ENCODE measurements around the gene SEMA3C. TPM values are rescaled to one million over a fixed set of nuclear protein-coding genes. Genes with fewer than 3 reads are reported as not detected.

SEMA3C gene
- total and polyA plus RNA-seq, 8 donors, result 0.28 to 11.3 (median 1.0) TPM

GRCh38 chr7:80783678-80784327, 135.0 kb downstream of the SEMA3C start:
- H3K4me1 ChIP-seq, result no peaks in the 10 kb centered on the region
- no peak for TF ChIP-seq CTCF (IDR thresholded peaks at IDR 0.05)
- DNase-seq (no peak), ATAC-seq (no peak), FAIRE-seq (no peak)
- no peaks in the 10 kb centered on the region for H3K36me3 ChIP-seq
- no peak overlapping the region for H3K27ac ChIP-seq
- WGBS, 2 donors, result 67 to 71% methylated on average over 2 of the region's 2 CpGs
- H3K4me3 ChIP-seq, result no peak overlapping the region
- H3K27me3 ChIP-seq, result no peaks in the 10 kb centered on the region
- intact Hi-C loops (cut with DNase I), result no loop called here
- no peaks in the 10 kb centered on the region for H3K9me3 ChIP-seq

- FAIRE-seq (no peak), DNase-seq (no peak), ATAC-seq (no peak)
- no peaks in the 10 kb centered on the region for H3K4me1 ChIP-seq
- 75 to 83% methylated on average over 6 of the region's 6 CpGs for WGBS, 2 donors
- no peak for TF ChIP-seq CTCF (IDR thresholded peaks at IDR 0.05)
- no peaks in the 10 kb centered on the region for H3K36me3 ChIP-seq
- no peak overlapping the region for H3K27ac ChIP-seq
- no peak overlapping the region for H3K4me3 ChIP-seq
- intact Hi-C loops (cut with DNase I), result no loop called here
- no peaks in the 10 kb centered on the region for H3K9me3 ChIP-seq
- no peaks in the 10 kb centered on the region for H3K27me3 ChIP-seq
These were observed 135.6 kb downstream of the SEMA3C start for GRCh38 chr7:80783186-80783677.

- TF ChIP-seq CTCF (IDR thresholded peaks at IDR 0.05), result no peak
- Histone ChIP-seq H3K27ac (no peak overlapping the region), H3K9me3 (no peaks in the 10 kb centered on the region), H3K4me1 (no peaks in the 10 kb centered on the region), H3K4me3 (no peak overlapping the region), H3K36me3 (no peaks in the 10 kb centered on the region), H3K27me3 (no peaks in the 10 kb centered on the region)
- DNase-seq (no peak), ATAC-seq (no peak), FAIRE-seq (no peak)
- intact Hi-C loops (cut with DNase I), result no loop called here
These were observed 137.3 kb downstream of the SEMA3C start for GRCh38 chr7:80781561-80781979.

GRCh38 chr7:80781146-80781545, 137.7 kb downstream of the SEMA3C start:
- no peak overlapping the region for H3K27ac ChIP-seq
- WGBS, 2 donors, result 82 to 90% methylated on average over 2 of the region's 2 CpGs
- intact Hi-C loops (cut with DNase I), result no loop called here
- no peaks in the 10 kb centered on the region for H3K4me1 ChIP-seq
- FAIRE-seq, result no peak
- no peak for TF ChIP-seq CTCF (IDR thresholded peaks at IDR 0.05)
- H3K36me3 ChIP-seq, result no peaks in the 10 kb centered on the region
- H3K27me3 ChIP-seq, result no peaks in the 10 kb centered on the region
- H3K4me3 ChIP-seq, result no peak overlapping the region
- no peaks in the 10 kb centered on the region for H3K9me3 ChIP-seq
- DNase-seq, result no peak
- ATAC-seq, result no peak

- ATAC-seq (no peak), FAIRE-seq (no peak), DNase-seq (no peak)
- WGBS, 2 donors, result 84 to 92% methylated on average over 2 of the region's 2 CpGs
- no peaks in the 10 kb centered on the region for H3K9me3 ChIP-seq
- H3K36me3 ChIP-seq, result no peaks in the 10 kb centered on the region
- no peaks in the 10 kb centered on the region for H3K27me3 ChIP-seq
- H3K4me1 ChIP-seq, result no peaks in the 10 kb centered on the region
- H3K4me3 ChIP-seq, result no peak overlapping the region
- no peak overlapping the region for H3K27ac ChIP-seq
- TF ChIP-seq CTCF (IDR thresholded peaks at IDR 0.05), result no peak
- intact Hi-C loops (cut with DNase I), result no loop called here
These were observed 139.4 kb downstream of the SEMA3C start for GRCh38 chr7:80779456-80779855.

Measured in pancreas (tissue), 10 donors.